Measurements from ENCODE around the gene RBM17.
"Not testable (repeated sequence)": the region's sequence is repeated elsewhere in the genome, so short reads cannot be mapped to it uniquely, and the experiment has no call there.

The RBM17 gene

DNA sequence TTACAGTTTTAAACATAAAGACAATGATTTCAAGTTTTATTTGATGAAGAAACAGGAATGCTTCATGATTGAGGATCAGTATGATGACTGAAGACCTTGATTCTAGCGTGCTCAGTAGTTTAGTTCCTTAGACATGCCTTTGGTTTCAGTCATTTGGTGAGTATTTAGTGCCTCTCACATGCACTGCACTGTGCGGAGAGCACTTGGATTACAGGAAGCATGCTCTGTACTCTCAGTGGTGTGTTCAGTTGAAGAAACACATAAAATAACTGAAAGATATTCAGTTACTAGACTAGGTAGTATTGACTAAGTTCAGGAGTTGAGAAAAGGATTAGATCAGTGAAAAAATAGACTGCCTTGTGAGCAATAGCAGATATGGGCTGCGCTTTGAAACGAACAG is 25.5 kb downstream of the RBM17 start:
- no peak for DNase-seq

DNA sequence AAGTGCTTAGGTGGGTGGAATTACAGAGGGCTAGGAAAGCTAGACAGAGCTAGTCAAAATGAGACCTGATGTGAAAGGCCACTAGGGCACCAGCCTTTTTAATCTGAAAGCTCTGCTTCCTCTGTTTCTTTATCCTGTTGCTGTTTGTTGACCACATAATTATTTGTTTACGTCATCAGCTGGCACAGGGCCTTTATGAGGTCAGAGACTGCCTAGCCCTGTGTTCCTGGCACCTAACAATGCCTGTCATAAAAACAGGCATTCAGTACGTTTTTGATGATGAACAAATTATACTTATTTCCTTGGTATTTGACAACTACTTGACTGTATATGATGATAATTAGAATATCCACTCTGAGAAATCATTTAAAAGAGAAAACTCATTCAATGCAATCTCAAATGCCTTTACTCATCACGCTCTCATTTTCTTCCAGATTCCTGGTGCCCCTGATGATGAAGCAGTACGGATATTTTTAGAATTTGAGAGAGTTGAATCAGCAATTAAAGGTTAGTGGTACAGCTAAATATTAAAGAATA is 26.0 kb downstream of the RBM17 start:
- no peak for DNase-seq

DNA sequence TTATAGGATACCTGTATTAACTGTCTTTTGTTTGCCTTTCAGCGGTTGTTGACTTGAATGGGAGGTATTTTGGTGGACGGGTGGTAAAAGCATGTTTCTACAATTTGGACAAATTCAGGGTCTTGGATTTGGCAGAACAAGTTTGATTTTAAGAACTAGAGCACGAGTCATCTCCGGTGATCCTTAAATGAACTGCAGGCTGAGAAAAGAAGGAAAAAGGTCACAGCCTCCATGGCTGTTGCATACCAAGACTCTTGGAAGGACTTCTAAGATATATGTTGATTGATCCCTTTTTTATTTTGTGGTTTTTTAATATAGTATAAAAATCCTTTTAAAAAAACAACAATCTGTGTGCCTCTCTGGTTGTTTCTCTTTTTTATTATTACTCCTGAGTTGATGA is 26.6 kb downstream of the RBM17 start:
- no peak for DNase-seq

DNA sequence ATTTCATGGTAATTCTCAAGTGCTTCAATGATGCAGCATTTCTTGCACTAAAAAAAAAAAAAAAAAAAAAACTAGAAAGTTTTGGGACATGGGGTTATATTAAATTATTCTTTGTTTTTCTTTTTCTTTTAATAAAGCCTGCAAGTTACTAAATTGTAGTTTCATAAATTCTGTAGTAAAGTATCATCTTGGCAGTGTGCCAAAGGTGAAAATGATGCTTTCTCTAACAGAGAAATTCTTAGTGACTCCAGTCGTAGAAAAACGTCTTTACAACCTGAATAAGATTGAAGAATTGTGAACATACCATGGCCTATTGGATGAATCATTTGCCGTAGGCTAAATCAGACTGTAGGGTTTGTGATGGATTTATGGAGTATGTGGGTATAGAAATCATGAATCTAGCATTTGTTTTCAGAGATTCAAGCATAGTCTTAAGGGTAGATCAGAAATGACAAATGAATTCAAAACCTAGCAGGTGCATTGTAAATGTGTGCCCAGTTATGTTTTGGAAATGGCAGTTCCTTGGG is 27.1 kb downstream of the RBM17 start:
- DNase-seq, result no peak

DNA sequence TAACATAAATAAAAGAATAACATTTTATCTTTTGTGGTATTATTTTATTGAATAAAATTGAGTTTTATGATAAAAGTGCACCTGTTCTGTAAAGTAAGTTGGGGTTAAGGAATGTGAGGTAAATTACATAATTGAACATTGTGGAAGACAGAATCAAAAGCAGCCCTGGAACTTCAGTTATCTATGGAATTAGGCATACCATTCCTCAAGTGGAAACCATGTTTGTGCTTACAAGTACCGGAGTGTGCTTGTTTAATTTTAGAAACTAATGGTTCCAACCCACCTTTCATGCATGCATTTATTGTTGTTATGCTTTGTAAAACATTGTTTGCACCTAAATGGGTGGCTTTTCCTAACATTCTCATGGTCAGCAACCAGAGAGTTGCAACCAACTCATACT is 28.0 kb downstream of the RBM17 start:
- DNase-seq, result no peak

DNA sequence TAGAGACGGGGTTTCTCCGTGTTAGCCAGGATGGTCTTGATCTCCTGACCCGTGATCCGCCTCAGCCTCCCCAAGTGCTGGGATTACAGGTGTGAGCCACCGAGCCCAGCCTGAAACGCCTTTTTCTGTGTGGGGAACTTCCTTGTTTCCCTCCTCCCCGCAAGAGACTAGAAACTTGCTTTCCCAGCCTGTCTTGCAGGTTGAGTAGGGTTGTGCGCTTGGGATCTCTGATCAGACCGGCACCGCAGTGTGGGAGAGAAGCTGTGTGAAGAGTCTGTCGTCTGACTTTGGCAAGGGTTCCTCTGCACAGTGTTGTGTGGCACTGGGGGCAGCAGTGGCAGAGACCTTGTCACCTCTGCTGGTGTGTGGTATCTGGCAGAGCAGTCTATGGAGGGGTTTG is 28.9 kb downstream of the RBM17 start:
- DNase-seq, result no peak

DNA sequence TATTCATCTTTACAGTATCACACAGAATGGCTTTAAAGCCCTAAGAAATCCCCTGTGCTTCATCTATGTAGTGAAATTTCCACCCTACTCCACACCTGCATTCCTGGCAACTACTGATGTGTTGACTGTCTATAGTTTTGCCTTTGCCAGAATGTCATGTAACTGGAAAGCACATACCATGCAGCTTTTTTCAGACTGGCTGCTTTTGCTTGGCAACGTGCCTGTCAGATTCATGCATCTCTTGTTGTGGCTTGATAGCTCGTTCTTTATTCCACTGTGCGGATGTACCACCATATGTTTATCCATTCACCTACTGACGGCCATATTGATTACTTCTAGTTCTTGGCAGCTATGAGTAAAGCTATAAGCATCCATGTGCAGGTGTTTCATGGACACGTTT is 30.6 kb downstream of the RBM17 start:
- DNase-seq, result no peak

DNA sequence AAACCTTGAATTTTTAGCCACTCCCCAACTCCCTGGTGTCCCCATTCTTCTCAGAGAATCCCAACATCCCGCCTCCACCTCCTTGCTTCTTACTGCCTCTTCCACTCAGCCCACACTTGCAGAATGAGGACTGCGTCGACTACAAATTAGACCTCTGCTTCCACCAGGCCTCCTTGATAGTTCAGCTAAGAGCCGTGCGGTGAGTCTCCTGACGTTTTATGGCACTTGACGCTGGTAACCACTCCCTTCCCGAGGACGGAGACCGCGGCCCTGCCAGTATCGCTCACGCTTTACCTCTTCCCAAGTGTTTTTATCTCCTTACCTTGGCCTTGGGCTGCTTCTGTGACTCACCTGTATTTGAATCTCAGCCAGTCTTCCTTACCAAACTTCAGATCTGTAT is 31.1 kb downstream of the RBM17 start:
- no peak for DNase-seq

DNA sequence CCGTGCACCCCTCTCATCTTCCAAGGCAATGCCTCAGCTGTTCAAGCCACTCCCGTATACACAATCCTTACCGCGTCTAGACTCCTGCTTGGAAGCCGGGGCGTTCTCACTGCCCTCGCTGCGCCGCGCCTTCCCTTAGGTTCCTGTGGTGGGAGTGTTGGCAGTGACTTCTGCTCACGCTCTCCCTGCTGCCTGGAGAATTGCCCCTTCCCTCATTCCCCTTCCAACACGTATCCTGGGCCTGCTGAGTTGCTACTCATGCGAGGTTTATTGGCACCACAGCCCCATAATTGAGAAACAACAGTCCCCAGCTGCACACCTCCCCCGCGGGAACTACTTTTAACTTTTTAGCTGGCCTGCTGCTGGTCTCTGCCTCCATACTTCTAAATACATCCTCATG is 31.9 kb downstream of the RBM17 start:
- DNase-seq, result no peak

DNA sequence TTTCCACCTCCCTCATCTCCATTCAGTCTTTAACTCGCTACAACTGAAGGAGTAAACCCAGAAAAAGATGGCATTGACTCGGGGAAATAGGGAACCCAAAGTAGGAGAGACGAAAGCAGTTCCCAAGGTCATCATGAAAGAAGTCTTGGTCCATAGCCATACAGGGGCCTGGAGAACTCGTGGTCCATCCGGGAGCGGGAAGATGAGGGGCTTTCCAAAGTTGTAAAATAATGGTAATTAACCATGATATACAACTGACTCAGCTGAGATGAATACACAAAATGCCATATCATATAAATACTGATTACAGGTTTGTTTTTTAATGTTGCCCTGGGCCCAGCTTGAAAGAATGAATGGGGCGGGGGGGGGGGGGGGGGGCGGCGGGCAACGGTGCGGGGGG is 32.3 kb downstream of the RBM17 start:
- DNase-seq, result no peak

DNA sequence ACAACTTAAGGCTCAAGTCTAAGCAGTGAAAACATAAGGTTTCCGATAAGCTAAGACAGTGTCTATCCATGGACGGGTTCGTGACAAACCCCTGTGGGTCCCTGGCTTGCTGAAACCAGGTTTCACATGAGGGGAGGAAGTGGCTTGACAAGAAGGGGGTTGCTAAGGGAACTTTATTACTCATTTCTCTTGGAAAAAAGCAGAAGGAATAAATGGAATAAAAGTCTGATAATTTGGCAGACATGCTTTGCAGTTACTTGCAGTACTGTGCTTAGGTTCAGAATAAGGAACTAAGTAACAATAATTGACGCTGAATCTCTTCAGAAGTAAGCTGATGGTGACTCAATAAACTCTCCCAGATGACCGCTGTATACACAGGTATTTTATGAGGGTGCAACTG is 34.7 kb downstream of the RBM17 start:
- no peak for DNase-seq

DNA sequence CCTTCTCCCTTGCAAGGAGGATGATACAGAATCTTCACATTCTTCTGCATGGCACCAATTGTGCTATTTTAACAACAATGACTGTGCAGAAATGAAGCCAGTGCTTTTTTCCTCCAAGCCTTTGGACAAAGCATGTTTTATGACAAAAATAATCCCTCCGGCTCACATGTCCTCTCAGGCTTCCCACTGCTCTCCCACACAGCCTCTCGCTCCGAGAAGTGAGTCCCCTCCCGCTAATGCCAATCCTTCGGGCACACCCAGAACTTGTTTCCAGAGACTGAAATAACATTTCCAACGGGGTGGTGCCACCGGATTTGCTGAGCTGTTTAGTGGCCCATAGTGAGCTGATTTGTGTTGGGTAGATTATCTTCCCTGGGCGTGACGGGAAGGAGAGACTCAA is 35.8 kb downstream of the RBM17 start:
- no peak for DNase-seq

DNA sequence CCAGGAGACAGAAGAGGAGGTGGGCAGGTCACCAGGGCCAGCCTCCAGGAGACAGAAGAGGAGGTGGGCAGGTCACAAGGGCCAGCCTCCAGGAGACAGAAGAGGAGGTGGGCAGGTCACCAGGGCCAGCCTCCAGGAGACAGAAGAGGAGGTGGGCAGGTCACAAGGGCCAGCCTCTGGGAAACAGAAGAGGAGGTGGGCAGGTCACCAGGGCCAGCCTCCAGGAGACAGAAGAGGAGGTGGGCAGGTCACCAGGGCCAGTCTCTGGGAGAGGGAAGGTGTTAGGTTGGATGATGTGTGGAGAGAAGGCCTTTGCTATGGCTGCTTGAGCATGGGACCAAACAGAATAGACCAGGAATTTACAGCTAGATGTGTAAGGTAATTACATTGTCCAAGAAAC is 38.6 kb downstream of the RBM17 start:
- DNase-seq, result not testable (repeated sequence)

DNA sequence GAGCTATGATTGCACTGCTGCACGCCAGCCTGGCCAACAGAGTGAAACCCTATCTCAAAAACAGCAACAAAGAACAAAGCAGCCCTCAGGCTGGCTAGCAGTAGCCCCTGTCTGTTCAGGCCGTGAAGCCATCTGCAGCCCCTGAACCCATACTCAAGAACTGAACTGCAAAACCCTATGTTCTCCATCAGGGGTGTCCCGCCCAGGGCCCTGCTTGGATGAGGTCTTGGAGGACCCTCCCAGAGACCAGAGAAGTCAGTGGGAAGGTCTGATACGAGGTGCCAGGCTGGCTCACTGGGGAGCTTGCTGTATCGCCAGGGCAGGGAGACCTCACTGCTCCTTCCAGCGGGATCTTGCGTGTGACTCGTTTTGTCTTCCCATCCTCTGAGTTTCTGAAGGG is 39.3 kb downstream of the RBM17 start:
- no peak for DNase-seq

DNA sequence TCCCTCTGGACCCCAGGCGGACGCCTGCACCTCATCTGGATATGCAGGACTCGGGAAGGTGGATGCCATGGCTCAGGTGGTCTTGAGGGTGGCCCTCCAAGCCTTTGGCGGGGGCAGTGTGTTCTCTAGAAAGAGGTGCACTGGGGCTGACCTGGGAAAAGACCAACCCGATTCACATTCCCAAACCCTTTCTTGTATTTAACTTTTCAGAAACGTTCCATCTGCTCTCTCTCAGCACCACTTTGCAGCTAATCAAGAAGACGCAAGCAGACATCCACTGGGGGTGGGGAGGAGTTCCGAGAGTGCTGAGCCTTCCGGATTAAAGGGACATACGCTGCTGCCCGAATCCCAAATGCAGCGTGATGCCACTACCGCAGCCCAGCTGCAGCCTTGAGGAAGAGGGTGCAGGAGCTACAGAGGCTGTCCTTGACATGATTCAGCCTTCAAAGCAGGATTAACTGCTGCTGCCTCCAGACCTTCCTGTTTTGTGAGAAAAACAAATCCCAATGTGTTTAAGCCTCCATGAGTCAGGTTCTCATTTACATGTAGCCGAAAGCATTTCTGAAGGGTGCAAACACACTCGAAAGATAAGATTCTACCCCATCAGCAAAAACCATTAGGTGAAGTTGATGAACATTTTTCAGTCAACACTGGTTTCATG is 39.9 kb downstream of the RBM17 start:
- no peak for DNase-seq

DNA sequence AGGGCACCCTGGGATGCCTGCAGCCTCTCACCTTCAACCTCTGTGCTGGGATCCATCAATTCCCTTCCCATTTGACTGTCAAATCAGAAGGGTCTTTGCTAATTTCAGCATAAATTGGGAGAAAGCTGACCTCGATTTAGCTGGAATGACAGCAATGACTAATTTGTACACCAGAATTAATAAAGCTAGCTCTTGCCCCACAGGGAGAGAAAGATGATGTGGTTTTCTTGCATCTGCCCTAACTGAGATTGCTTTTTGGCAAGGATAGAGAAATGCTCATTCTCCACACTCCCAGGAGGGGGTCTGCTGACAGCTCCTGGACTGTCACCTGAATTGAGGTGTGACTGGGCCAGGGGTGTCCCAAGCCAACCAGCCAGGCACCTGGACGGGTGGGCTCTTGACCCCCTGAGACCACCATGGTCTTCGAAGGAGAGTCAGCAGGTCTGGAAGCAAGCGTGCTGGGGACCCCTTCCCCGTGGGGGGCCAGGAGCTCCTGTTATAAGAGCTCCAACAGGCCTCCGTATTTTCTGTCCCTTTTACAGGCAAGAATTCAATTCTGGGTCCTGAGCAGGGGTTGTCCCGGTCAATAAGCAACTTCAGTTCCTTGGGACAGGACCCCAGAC is 42.1 kb downstream of the RBM17 start:
- no peak for DNase-seq

DNA sequence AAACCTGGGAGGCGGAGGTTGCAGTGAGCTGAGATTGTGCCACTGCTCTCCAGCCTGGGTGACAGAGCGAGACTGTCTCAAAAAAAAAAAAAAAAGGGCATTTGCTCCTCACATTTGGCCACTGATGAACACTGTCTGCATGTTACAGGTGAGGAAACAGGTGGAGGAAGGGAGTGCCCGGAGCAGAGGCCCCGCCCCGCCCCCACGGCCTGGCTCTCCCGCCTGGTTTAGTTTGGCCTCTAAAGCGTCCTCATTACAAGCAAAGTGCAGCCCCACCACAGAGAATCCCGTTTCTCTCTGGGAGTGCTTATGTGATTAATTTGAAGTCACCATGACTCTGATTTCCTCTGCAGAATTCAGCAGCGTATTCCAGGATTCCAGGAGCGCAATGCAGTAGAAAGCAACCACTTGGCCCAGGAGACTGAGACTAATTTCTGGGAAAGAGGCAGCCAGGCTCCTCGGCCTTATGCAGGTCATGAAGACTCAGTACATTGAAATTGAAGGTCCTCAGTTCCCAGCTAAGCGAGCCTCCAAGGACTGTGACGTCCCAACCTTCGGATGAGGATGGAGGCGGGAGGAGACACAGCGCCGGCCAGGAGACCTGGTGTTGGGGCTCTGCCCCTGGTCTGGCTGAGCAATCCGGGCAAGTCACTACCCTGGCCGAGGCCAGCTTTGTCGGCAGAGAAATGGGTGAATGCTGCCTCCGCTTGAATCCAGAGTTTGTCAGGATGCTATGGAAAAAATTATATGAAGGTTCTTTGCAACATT is 44.7 kb downstream of the RBM17 start:
- DNase-seq, result no peak

DNA sequence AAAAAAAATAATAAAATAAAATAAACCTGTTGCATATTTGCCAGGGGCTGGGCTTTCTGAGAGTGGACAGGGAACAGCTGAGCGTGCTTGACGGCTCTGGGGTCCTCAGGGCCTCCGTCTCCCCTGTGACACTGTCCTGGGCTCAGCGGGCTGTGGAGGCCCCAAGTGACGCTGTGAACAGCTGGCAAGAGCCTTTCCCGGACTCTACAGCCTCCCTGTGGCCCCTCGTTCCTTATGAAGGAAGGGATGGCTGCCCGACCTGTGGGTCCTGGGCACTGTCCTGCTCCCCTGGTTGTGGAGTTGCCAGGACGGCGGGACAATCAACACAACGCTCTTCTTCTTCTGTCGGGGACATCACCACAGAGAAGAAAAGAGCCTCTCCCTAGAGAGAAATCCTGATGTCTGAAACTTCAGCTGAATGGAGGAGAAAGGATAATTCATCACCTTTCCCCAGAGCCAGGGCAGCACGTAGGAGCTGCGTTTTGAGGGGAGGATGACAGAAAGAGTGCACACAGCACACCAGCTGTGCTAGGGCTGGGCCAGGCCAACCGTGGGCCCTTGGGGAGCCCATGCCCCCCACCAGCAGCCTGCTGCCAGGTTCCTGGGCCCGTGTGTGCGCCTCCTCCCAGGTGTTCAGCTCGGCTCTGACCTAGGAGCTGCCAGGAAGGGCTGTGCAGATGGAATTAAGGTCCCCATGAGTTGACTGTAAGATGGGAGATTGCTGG is 45.4 kb downstream of the RBM17 start:
- no peak for DNase-seq

DNA sequence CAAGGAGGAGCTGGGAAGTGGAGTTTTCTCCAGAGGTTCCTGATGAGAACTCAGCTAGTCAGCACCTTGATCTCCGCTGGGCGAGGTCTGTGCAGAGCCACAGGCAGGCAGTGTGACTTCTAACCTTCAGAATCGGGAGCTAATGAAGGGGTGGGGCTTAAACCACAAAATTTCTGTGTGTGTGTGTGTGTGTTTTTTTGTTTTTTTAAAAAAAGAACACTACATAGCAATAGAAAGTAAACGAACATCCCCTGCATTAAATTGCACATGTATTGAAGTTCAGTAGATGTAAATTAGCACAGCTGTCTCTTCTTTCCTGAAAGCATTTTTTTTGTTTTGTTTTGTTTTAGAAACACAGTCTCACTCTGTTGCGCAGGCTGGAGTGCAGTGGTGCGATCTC is 46.2 kb downstream of the RBM17 start:
- DNase-seq, result no peak

DNA sequence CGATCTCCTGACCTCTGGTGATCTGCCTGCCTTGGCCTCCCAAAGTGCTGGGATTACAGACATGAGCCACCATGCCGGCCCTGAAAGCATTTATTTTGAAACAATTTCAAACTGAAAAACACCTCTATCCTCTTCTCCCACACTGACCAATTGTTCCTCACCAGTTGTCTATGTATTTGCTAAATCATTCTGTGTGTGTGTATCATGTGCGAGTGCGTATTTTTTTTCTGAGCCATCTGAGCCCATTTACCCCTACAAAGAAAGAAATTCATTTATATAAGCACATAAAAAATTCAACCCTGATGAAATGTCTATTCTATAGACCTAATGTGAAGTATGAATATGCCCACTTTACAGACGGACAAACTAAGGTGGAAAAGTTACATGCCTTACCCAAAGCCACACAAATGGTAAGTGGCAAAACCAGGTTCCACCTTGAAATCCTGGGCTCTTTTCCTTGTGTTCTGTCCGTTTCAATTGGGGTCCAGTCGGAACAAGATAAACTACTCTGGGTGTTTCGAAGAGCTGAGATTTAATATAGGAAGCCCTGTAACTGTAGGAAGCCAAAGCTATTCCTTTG is 46.8 kb downstream of the RBM17 start:
- DNase-seq, result no peak

DNA sequence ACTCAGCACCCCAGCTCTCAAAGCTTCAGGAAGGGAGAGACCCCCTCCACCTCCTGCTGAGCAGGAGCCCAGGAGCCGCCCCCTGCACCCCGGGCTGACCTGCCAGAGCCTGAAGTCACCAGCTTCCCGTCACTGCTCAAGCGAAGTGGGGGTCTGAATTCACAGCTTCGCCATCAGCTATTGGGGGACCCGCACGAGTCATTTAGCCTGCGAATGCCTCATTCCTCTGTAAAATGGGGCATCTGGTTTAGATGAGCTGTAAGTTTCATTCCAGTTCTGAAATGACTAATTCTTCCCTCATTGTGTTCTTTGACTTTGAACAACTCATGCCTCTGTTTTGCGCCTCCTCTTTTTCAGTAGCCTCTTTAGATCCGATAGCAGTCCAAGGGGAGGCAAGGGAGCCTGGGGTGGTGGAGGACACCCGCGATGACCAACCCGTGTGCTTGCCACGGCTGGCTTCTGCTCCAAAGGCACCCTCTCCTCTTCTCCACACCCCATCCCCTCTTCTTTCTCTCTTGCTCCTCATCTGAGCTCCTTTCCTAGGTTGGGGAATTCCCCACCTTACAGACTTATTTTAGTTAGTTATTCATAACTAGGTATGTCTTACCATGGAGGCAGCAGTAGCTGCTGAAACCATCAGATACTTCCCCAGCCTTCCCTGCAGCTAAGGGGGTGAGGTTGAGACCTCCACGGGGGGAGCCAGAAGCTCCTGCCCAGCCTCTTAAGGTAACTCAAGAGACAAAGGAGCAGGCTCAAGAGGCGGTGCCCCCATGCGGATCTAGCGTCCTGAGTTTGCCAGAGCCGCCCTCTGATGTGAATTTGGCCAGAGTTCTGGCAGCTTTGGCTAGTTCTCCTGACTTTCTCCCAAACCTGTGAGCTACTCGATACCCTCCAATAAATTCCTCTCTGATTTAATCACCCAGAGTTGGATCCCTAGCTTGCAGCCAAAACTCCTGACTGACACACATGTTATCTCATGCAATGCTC is 47.7 kb downstream of the RBM17 start:
- no peak for DNase-seq
